ENCODE results near the gene NIT2. TPM values are rescaled to one million over a fixed set of nuclear protein-coding genes. Genes with fewer than 3 reads are reported as not detected.

The NIT2 gene
- total and polyA plus RNA-seq, 10 of the 15 experiments (the other 5 are each of a cell fraction or from before 2014, with no cell fraction given), result 49.3 to 215 (median 76.4) TPM

- TF ChIP-seq IRF3 (IDR thresholded peaks at IDR 0.05), result no peak
- TF ChIP-seq MAX (IDR thresholded peaks at IDR 0.05; ENCODE audit: low read depth, low read length), result no peak
- no peak for TF ChIP-seq POLR2A (IDR thresholded peaks at IDR 0.05; ENCODE audit: low read depth, low read length)
- no peak for TF ChIP-seq PRDM15 (CRISPR knock-in tag; IDR thresholded peaks at IDR 0.05)
Observed at GRCh38 chr3:100360757-100361496, 26.4 kb downstream of the NIT2 start (continued).

GRCh38 chr3:100361897-100362296 is 27.3 kb downstream of the NIT2 start:
- FAIRE-seq (no peak), ATAC-seq (no peak), DNase-seq (ENCODE audit: low read depth, low spot score) (no peak)
- in situ Hi-C loops (cut with MboI) (no loop called here), intact Hi-C loops (cut with micrococcal nuclease; ENCODE audit: unreplicated experiment) (no loop called here)
- ChIA-PET RAD21 (ENCODE audit: unreplicated experiment) (no interaction called here), SMC1A (ENCODE audit: uncharacterized antibody, unreplicated experiment) (interaction anchor here (1.2 kb wide), 1 partner anchor 46 kb away, joined by 4 read pairs; no protein-coding TSS in a partner anchor), POLR2A (no interaction called here), CTCF (no interaction called here)
- Histone ChIP-seq H4K20me1 (ENCODE audit: control insufficient read depth, insufficient read depth) (no peaks in the 10 kb centered on the region), H3K4me1 (ENCODE audit: control insufficient read depth, insufficient read depth, low read length) (no peaks in the 10 kb centered on the region), H3K4me2 (ENCODE audit: control insufficient read depth, insufficient read depth) (no peak overlapping the region), H3K9me3 (replicated peaks; ENCODE audit: control insufficient read depth, insufficient read depth, low read length) (no peaks in the 10 kb centered on the region), H3K4me3 (no peak overlapping the region), H2AFZ (ENCODE audit: control insufficient read depth, low read depth, low read length) (no peak overlapping the region), H3K79me2 (ENCODE audit: control insufficient read depth, insufficient read depth, low read length) (no peaks in the 10 kb centered on the region), H3K36me3 (ENCODE audit: control insufficient read depth in 2 of 2, insufficient read depth in 2 of 2, low read length in 1 of 2) (peaks cover 0 to 20% of the 10 kb centered on the region in 2 experiments; a peak in 3 of 4 replicates), H3K27ac (ENCODE audit: control insufficient read depth, insufficient read depth) (no peak overlapping the region), H3K27me3 (replicated peaks in 1 of 2; ENCODE audit: control insufficient read depth in 2 of 2, insufficient read depth in 2 of 2, low read length in 1 of 2) (no peaks in the 10 kb centered on the region), H3K9ac (ENCODE audit: control insufficient read depth, insufficient read depth, low read length) (no peak overlapping the region)
- TF ChIP-seq SMARCA5 (IDR thresholded peaks at IDR 0.05), result no peak
- no peak for TF ChIP-seq MYC (IDR thresholded peaks at IDR 0.05; ENCODE audit: insufficient read depth, insufficient read length, insufficient replicate concordance, low read length, severe bottlenecking)
- TF ChIP-seq TAF1 (IDR thresholded peaks at IDR 0.05; ENCODE audit: borderline replicate concordance, low read depth, low read length), result no peak
- no peak for TF ChIP-seq BHLHE40 (IDR thresholded peaks at IDR 0.05; ENCODE audit: borderline replicate concordance in 1 of 2, low read depth in 2 of 2, low read length in 1 of 2)
- TF ChIP-seq KDM1A (IDR thresholded peaks at IDR 0.05; ENCODE audit: borderline replicate concordance), result no peak
- 100% methylated on average over 1 of the region's 1 CpG for WGBS (ENCODE audit: insufficient coverage, insufficient replicate concordance, low lambda C conversion rate, missing lambda C conversion rate)
- BruUV-seq (replicated peaks), result no TSS peak
